22Rv1 (cell line): ENCODE results near the gene RPS6KB2.

ENCODE experiments used
- H3K27ac ChIP-seq: fragments of 450-650 bp; 2 replicates; pipeline ENCODE4 v1.5.1; 2017
- ZFX ChIP-seq: fragments of 450-650 bp; IDR thresholded peaks from 2 replicates; pipeline ENCODE4 v1.6.1; 2017; ENCODE audit warnings: antibody characterized with exemption, borderline replicate concordance
- TF ChIP-seq, protein P1 (sequence below): fragments of 450-650 bp; IDR thresholded peaks from 2 replicates; pipeline ENCODE4 v1.5.1; 2017; ENCODE audit warnings: mild to moderate bottlenecking

The RPS6KB2 gene

DNA sequence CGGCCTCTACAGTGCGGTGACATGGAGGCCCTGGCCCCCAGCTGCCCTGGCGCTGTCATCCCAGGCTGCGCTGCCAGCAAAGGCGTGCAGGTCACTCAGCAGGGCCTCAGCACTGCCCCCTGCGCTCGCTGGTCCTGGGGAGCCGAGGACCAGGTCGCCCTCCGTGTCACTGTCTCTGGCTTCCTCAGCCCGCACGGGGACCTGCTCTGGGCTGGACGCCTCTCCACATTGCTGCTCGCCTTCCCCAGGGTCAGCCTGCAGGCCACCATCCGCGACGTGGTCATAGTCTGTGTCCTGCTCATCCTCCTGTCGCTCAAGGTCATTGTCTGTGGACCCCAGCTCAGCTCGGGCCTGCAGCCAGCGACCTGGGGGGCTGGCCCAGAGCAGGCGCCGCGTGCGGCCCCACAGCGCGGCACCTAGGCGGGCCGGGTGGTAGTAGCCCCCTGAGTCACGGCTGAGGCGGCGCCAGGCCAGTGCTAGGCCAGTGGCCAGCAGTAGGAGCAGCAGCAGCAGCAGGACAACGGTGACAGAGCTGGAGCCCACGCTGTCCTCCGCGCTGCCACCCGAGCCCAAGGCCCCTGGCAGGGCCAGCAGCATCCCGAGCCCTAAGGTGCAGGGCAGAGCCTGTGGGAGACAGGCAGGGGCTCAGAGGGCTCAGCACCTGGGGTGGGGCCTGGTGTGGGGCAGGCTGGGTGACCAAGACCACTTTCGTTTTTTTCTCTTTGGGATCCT is 7.6 kb downstream of the RPS6KB2 start:
- TF ChIP-seq ZFX, result no peak
- TF ChIP-seq, protein P1, sequence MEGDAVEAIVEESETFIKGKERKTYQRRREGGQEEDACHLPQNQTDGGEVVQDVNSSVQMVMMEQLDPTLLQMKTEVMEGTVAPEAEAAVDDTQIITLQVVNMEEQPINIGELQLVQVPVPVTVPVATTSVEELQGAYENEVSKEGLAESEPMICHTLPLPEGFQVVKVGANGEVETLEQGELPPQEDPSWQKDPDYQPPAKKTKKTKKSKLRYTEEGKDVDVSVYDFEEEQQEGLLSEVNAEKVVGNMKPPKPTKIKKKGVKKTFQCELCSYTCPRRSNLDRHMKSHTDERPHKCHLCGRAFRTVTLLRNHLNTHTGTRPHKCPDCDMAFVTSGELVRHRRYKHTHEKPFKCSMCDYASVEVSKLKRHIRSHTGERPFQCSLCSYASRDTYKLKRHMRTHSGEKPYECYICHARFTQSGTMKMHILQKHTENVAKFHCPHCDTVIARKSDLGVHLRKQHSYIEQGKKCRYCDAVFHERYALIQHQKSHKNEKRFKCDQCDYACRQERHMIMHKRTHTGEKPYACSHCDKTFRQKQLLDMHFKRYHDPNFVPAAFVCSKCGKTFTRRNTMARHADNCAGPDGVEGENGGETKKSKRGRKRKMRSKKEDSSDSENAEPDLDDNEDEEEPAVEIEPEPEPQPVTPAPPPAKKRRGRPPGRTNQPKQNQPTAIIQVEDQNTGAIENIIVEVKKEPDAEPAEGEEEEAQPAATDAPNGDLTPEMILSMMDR, result no peak
- H3K27ac ChIP-seq, result peak overlapping the region; percentile 89

DNA sequence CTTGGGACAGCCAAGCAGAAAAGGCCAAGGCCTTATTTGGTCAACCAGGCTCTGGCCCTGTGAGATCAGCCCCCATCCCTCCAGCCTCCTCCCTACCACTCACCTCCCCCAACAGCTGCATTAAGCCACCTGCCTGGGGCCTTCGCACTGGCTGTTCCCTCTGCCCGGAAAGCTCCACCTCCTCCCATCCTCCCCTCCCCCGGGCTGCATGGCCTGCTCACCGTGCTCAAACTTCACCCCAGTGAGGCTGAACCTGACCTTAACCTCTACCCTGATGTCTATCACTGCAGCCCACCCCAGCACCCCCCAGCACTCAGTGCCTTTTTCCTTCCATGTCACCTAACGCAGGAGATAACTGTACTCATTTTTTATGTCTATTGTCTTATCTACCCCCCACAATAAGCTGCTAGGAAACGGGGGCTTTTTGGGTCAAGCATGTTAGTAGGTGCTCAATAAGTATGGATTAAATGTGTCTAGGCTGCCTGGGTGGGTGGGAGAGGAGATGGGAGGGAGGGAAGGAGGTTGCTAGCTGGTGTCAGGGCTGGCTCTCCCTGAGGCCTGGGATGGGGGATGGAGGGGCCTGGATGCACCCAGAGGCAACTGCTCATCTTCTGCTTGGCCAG is 8.3 kb downstream of the RPS6KB2 start:
- peak overlapping the region; percentile 89 for H3K27ac ChIP-seq
- no peak for TF ChIP-seq ZFX
- TF ChIP-seq, protein P1, result no peak

DNA sequence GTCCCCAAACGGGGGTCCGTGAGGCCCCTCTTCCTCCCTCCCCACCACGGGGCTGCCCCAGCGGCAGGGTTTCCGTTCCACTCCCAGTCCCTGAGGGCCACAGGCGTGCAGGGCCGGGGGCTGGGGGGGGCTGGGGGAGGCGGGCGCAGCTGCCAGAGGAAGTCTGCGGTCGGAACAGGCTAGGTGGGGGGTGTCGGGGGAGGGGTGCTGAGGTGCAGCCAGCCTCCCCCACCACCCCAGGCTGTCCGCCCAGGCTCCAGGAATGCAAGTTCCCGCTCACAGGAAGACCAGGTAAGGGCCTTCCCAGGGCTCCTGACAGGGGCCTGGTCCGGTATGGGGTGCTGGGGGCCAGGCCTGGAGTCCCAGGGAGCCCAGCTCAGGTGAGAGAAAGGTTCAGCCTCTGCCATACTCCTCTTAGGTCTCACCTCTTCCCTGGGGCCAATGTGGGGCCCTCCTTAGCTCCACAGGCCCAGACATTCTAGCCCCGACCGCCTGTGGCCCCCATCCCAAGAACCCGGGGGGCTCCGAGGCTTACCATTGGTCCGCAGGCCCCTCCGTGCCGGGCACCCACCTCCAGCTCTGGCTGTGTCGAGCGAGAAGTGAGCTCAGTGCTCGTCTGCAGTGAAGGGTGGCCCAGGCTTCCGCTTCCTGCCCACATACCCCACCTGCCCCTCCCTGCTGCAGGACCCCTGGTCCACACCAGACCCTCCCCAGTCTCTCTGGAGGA is 9.0 kb downstream of the RPS6KB2 start, which contains the start of gene PTPRCAP:
TSS of gene PTPRCAP (minus strand) at position 601 of the 727 bp plus-strand sequence. CDS start at position 538, 63 bp downstream.
- TF ChIP-seq, protein P1, result no peak
- no peak for TF ChIP-seq ZFX
- H3K27ac ChIP-seq, result peak within 1 kb of the TSS; percentile 89

DNA sequence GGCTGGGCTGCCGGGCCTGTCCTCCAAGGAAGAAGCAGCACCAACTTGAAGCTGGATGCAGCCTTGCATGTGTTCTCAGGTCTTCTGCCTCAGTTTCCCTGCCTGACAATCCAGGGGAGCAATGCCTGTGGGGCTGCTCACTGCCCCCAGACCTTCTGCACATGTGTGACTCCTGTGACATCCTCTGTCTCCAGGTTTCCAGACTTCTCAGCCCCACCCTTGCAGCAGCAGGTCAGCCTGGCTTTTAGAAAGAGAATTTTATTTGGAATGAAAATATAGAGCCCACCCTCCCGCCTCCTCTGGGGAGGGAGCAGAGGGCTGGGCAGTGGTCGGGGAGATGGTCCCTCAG is 9.5 kb downstream of the RPS6KB2 start:
- peak overlapping the region; percentile 89 for H3K27ac ChIP-seq
- no peak for TF ChIP-seq ZFX
- TF ChIP-seq, protein P1, result no peak

DNA sequence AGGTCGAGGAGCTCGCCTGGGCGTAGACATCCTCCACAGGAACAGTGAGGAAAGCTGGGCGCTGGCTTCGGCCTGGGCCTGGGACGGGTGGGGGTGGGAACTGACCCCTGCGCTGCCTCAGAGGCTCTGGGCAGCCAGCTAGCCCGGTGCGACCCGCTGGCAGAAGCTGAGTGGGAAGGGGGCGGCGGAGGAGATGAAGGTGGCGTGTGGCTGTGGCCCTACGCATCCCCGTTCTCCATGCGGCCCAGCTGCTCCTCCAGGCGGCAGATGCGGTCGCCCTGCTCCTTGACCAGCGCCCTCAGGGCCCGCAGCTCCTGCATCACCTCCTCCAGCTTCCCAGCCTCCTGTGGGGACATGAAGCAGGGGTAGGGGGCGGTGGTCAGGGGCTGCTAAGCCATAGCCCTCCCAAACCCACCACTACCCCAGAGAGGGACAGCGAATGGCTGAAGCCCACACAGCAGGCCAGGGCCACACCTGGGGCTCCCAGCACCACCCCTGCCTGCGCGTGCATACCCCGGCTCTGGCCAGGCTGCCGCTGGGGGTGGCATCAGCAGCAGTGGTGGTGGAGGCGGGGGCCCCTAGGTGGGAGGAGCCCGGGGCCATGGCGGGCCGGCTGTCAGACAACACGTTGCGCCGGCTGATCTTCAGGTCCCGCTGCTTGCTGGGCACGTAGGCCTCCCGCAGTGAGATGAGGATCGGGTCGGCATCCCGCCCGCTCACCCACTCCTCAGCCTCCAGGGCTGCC is 10.0 kb downstream of the RPS6KB2 start:
- peak overlapping the region; percentile 89 for H3K27ac ChIP-seq
- no peak for TF ChIP-seq ZFX
- TF ChIP-seq, protein P1, result no peak

DNA sequence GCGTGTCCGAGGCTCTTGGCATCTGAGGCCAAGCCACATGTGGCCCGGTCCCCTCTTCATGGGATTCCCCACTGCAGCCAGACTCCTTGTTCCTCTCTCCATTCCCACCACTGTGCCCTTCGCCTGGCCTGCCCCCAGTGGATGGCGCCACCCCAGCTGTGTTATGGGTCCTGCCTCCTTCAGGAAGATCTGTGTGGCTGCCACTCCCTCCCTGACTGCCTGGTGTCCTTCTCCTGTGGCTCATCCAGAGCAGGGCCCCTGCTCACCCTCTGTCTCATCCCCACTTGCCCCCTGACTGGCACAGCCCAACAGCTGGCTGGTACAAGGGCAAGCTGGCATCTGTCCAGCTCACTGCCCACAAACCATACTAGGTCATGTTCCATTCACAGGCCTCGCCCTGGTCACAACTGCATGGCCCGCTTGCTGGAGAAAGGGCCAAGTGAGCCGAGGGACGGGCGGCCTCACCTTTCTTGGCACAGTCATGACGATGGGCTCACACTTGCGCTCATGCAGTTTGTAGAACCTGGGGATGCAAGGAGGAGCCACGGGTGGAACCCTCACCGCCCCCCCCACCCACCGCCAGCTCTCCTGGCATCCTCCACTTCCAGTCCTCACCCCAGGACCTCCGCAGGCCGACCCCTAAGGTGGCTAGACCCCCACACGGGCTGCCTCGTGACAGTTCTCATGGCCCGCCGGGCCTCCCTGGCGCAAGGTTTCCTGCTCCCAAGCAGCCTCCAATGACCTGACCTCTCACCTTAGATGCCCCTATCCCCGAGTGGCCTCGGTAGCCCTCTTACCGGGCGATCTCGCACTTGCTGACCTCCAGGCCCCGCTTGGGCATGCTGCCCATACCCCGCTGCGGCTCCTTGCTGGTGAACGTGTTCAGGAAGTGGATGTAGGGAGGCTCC is 11.3 kb downstream of the RPS6KB2 start:
- TF ChIP-seq ZFX, result no peak
- TF ChIP-seq, protein P1, result peak; percentile 39
- H3K27ac ChIP-seq, result peak overlapping the region; percentile 89
